ENCODE measurements around the gene CBFA2T3.

The CBFA2T3 gene

GRCh38 chr16:88993166-88993761, 16.3 kb upstream of the CBFA2T3 start:
- Histone ChIP-seq H3K9me3 (ENCODE audit: control insufficient read depth, low read length) (peaks cover 13% of the 10 kb centered on the region), H2BK5ac (ENCODE audit: low read depth, low read length, poor library complexity, severe bottlenecking) (no peak overlapping the region), H3K4me3 (ENCODE audit: insufficient read depth in 1 of 2, low read depth in 1 of 2, low read length in 2 of 2) (no peak overlapping the region)

GRCh38 chr16:88992351-88993165, 15.6 kb upstream of the CBFA2T3 start:
- Histone ChIP-seq H2AK5ac (ENCODE audit: low read length, severe bottlenecking) (no peak overlapping the region), H2AFZ (ENCODE audit: low read depth, low read length) (no peak overlapping the region), H3K9ac (ENCODE audit: low read length) (no peak overlapping the region), H3K79me1 (replicated peaks; ENCODE audit: low read length, poor library complexity, severe bottlenecking) (no peaks in the 10 kb centered on the region), H3K4ac (ENCODE audit: low read depth in 1 of 2, low read length in 2 of 2) (no peak overlapping the region), H3K4me1 (ENCODE audit: control insufficient read depth, insufficient read depth, low read depth, low read length) (no peaks in the 10 kb centered on the region), H3K9me3 (ENCODE audit: control insufficient read depth, low read length) (peaks cover 6% of the 10 kb centered on the region), H2BK12ac (ENCODE audit: low read length in 2 of 2) (no peak overlapping the region), H3K27me3 (ENCODE audit: control insufficient read depth in 1 of 2, insufficient read depth in 1 of 2, low read length in 2 of 2) (peaks cover 37 to 80% of the 10 kb centered on the region in 2 experiments), H4K91ac (ENCODE audit: low read length) (no peak overlapping the region), H3K4me2 (ENCODE audit: low read length, poor library complexity, severe bottlenecking) (no peak overlapping the region), H2BK15ac (ENCODE audit: low read depth, poor library complexity, severe bottlenecking) (no peak overlapping the region), H3K18ac (ENCODE audit: low read depth in 1 of 2, low read length in 2 of 2) (no peak overlapping the region), H4K8ac (ENCODE audit: low read length) (no peak overlapping the region), H3K14ac (ENCODE audit: low read length in 2 of 2) (no peak overlapping the region), H3K4me3 (ENCODE audit: insufficient read depth in 1 of 2, low read depth in 1 of 2, low read length in 2 of 2) (no peak overlapping the region), H3K27ac (ENCODE audit: low read length, poor library complexity, severe bottlenecking) (no peak overlapping the region), H3K23ac (ENCODE audit: low read length in 2 of 2) (no peak overlapping the region), H3K36me3 (ENCODE audit: control insufficient read depth in 1 of 2, insufficient read depth in 2 of 2, low read depth in 1 of 2, low read length in 2 of 2) (no peaks in the 10 kb centered on the region), H2BK120ac (ENCODE audit: low read depth, low read length) (no peak overlapping the region), H2BK5ac (ENCODE audit: low read depth, low read length, poor library complexity, severe bottlenecking) (no peak overlapping the region)
- 67% methylated on average over 35 of the region's 36 CpGs for WGBS
- no peak for DNase-seq

More at GRCh38 chr16:88993166-88993761, 16.3 kb upstream of the CBFA2T3 start:
- Histone ChIP-seq H4K8ac (ENCODE audit: low read length) (no peak overlapping the region), H3K4me2 (ENCODE audit: low read length, poor library complexity, severe bottlenecking) (no peak overlapping the region), H3K14ac (ENCODE audit: low read length in 2 of 2) (no peak overlapping the region), H3K18ac (ENCODE audit: low read depth in 1 of 2, low read length in 2 of 2) (no peak overlapping the region), H2BK12ac (ENCODE audit: low read length in 2 of 2) (no peak overlapping the region), H2AFZ (ENCODE audit: low read depth, low read length) (no peak overlapping the region), H3K23ac (ENCODE audit: low read length in 2 of 2) (no peak overlapping the region), H3K4me1 (ENCODE audit: control insufficient read depth, insufficient read depth, low read depth, low read length) (no peaks in the 10 kb centered on the region), H3K27ac (ENCODE audit: low read length, poor library complexity, severe bottlenecking) (no peak overlapping the region), H3K4ac (ENCODE audit: low read depth in 1 of 2, low read length in 2 of 2) (no peak overlapping the region), H2BK15ac (ENCODE audit: low read depth, poor library complexity, severe bottlenecking) (no peak overlapping the region), H3K9ac (ENCODE audit: low read length) (no peak overlapping the region), H4K91ac (ENCODE audit: low read length) (no peak overlapping the region), H3K36me3 (ENCODE audit: control insufficient read depth in 1 of 2, insufficient read depth in 2 of 2, low read depth in 1 of 2, low read length in 2 of 2) (no peaks in the 10 kb centered on the region), H2AK5ac (ENCODE audit: low read length, severe bottlenecking) (no peak overlapping the region), H2BK120ac (ENCODE audit: low read depth, low read length) (no peak overlapping the region), H3K27me3 (ENCODE audit: control insufficient read depth in 1 of 2, insufficient read depth in 1 of 2, low read length in 2 of 2) (peaks cover 37 to 75% of the 10 kb centered on the region in 2 experiments), H3K79me1 (replicated peaks; ENCODE audit: low read length, poor library complexity, severe bottlenecking) (no peaks in the 10 kb centered on the region)
- 54% methylated on average over 4 of the region's 6 CpGs for WGBS
- DNase-seq, result no peak

- no peak overlapping the region for H4K91ac ChIP-seq (ENCODE audit: low read length)
- no peak overlapping the region for H3K9ac ChIP-seq (ENCODE audit: low read length)
- no peaks in the 10 kb centered on the region for H3K9me3 ChIP-seq (ENCODE audit: control insufficient read depth, low read length)
- no peak overlapping the region for H2BK120ac ChIP-seq (ENCODE audit: low read depth, low read length)
- no peak for DNase-seq
- 84% methylated on average over 18 of the region's 19 CpGs for WGBS
- H3K18ac ChIP-seq (ENCODE audit: low read depth in 1 of 2, low read length in 2 of 2), result no peak overlapping the region
- H3K4me1 ChIP-seq (ENCODE audit: control insufficient read depth, insufficient read depth, low read depth, low read length), result no peaks in the 10 kb centered on the region
- H3K4me3 ChIP-seq (ENCODE audit: insufficient read depth in 1 of 2, low read depth in 1 of 2, low read length in 2 of 2), result no peak overlapping the region
- no peak overlapping the region for H4K8ac ChIP-seq (ENCODE audit: low read length)
- H2AFZ ChIP-seq (ENCODE audit: low read depth, low read length), result no peak overlapping the region
- no peaks in the 10 kb centered on the region for H3K36me3 ChIP-seq (ENCODE audit: control insufficient read depth in 1 of 2, insufficient read depth in 2 of 2, low read depth in 1 of 2, low read length in 2 of 2)
- H2BK5ac ChIP-seq (ENCODE audit: low read depth, low read length, poor library complexity, severe bottlenecking), result no peak overlapping the region
- H3K79me1 ChIP-seq (replicated peaks; ENCODE audit: low read length, poor library complexity, severe bottlenecking), result no peaks in the 10 kb centered on the region
- H2AK5ac ChIP-seq (ENCODE audit: low read length, severe bottlenecking), result no peak overlapping the region
- no peak overlapping the region for H3K23ac ChIP-seq (ENCODE audit: low read length in 2 of 2)
- H3K4me2 ChIP-seq (ENCODE audit: low read length, poor library complexity, severe bottlenecking), result no peak overlapping the region
- H3K14ac ChIP-seq (ENCODE audit: low read length in 2 of 2), result no peak overlapping the region
- no peak overlapping the region for H3K4ac ChIP-seq (ENCODE audit: low read depth in 1 of 2, low read length in 2 of 2)
- no peak overlapping the region for H2BK12ac ChIP-seq (ENCODE audit: low read length in 2 of 2)
- H3K27me3 ChIP-seq (ENCODE audit: control insufficient read depth in 1 of 2, insufficient read depth in 1 of 2, low read length in 2 of 2), result peaks cover 37 to 87% of the 10 kb centered on the region in 2 experiments
- H3K27ac ChIP-seq (ENCODE audit: low read length, poor library complexity, severe bottlenecking), result no peak overlapping the region
- H2BK15ac ChIP-seq (ENCODE audit: low read depth, poor library complexity, severe bottlenecking), result no peak overlapping the region
These were observed 14.9 kb upstream of the CBFA2T3 start for GRCh38 chr16:88991813-88992350.

GRCh38 chr16:88989852-88990547, 13.0 kb upstream of the CBFA2T3 start:
- Histone ChIP-seq H3K18ac (ENCODE audit: low read depth in 1 of 2, low read length in 2 of 2) (no peak overlapping the region), H3K4me3 (ENCODE audit: insufficient read depth in 1 of 2, low read depth in 1 of 2, low read length in 2 of 2) (no peak overlapping the region), H2BK120ac (ENCODE audit: low read depth, low read length) (no peak overlapping the region), H3K9ac (ENCODE audit: low read length) (no peak overlapping the region), H3K14ac (ENCODE audit: low read length in 2 of 2) (no peak overlapping the region), H3K4ac (ENCODE audit: low read depth in 1 of 2, low read length in 2 of 2) (no peak overlapping the region), H3K4me2 (ENCODE audit: low read length, poor library complexity, severe bottlenecking) (no peak overlapping the region), H3K9me3 (ENCODE audit: control insufficient read depth, low read length) (no peaks in the 10 kb centered on the region), H2AK5ac (ENCODE audit: low read length, severe bottlenecking) (no peak overlapping the region), H4K91ac (ENCODE audit: low read length) (no peak overlapping the region), H3K4me1 (ENCODE audit: control insufficient read depth, insufficient read depth, low read depth, low read length) (no peaks in the 10 kb centered on the region), H2BK12ac (ENCODE audit: low read length in 2 of 2) (no peak overlapping the region), H3K79me1 (replicated peaks; ENCODE audit: low read length, poor library complexity, severe bottlenecking) (no peaks in the 10 kb centered on the region), H4K8ac (ENCODE audit: low read length) (no peak overlapping the region), H2AFZ (ENCODE audit: low read depth, low read length) (no peak overlapping the region), H2BK15ac (ENCODE audit: low read depth, poor library complexity, severe bottlenecking) (no peak overlapping the region), H3K36me3 (ENCODE audit: control insufficient read depth in 1 of 2, insufficient read depth in 2 of 2, low read depth in 1 of 2, low read length in 2 of 2) (no peaks in the 10 kb centered on the region), H3K23ac (ENCODE audit: low read length in 2 of 2) (no peak overlapping the region), H2BK5ac (ENCODE audit: low read depth, low read length, poor library complexity, severe bottlenecking) (no peak overlapping the region), H3K27ac (ENCODE audit: low read length, poor library complexity, severe bottlenecking) (no peak overlapping the region), H3K27me3 (ENCODE audit: control insufficient read depth in 1 of 2, insufficient read depth in 1 of 2, low read length in 2 of 2) (peaks cover 37 to 92% of the 10 kb centered on the region in 2 experiments)
- DNase-seq, result no peak
- 83% methylated on average over 23 of the region's 26 CpGs for WGBS

Measured in mesenchymal stem cell (in vitro differentiated cells and primary cell).